ENCODE measurements around the gene PIGQ.

The PIGQ gene

GRCh38 chr16:583470-583814 is 13.7 kb downstream of the PIGQ start:
- H3K27me3 ChIP-seq (ENCODE audit: low read depth, low read length), result no peaks in the 10 kb centered on the region; the same call in 1 of the 2 replicates
- no peak overlapping the region for H2AFZ ChIP-seq (ENCODE audit: low read depth, low read length)
- peaks cover 4% of the 10 kb centered on the region for H3K36me3 ChIP-seq (replicated peaks; ENCODE audit: low read depth, low read length)
- no peak overlapping the region for H3K4me2 ChIP-seq (ENCODE audit: low read length)
- peaks cover 15% of the 10 kb centered on the region for H3K79me2 ChIP-seq (ENCODE audit: low read length)
- H3K4me3 ChIP-seq (ENCODE audit: low read length), result no peak overlapping the region
- H3K4me1 ChIP-seq (ENCODE audit: low read length), result peaks cover 8% of the 10 kb centered on the region
- H4K20me1 ChIP-seq (ENCODE audit: insufficient read depth, low read length), result no peaks in the 10 kb centered on the region
- no peak overlapping the region for H3K9ac ChIP-seq (ENCODE audit: low read length)
- no peak for TF ChIP-seq CTCF (IDR thresholded peaks at IDR 0.05; ENCODE audit: low read depth, low read length)
- no peak for TF ChIP-seq EZH2phosphoT487 (IDR thresholded peaks at IDR 0.05; ENCODE audit: low read depth)
- H3K9me3 ChIP-seq (ENCODE audit: insufficient read depth, low read length), result no peaks in the 10 kb centered on the region
- no peak overlapping the region for H3K27ac ChIP-seq (ENCODE audit: low read length)

- Histone ChIP-seq H3K9me3 (ENCODE audit: insufficient read depth, low read length) (no peaks in the 10 kb centered on the region), H3K27ac (ENCODE audit: low read length) (no peak overlapping the region), H4K20me1 (ENCODE audit: insufficient read depth, low read length) (no peaks in the 10 kb centered on the region), H3K79me2 (ENCODE audit: low read length) (peaks cover 19% of the 10 kb centered on the region), H3K36me3 (replicated peaks; ENCODE audit: low read depth, low read length) (peaks cover 4% of the 10 kb centered on the region), H3K4me2 (ENCODE audit: low read length) (no peak overlapping the region), H3K4me3 (ENCODE audit: low read length) (no peak overlapping the region), H2AFZ (ENCODE audit: low read depth, low read length) (no peak overlapping the region), H3K27me3 (ENCODE audit: low read depth, low read length) (no peaks in the 10 kb centered on the region; the same call in 1 of the 2 replicates), H3K9ac (ENCODE audit: low read length) (no peak overlapping the region), H3K4me1 (ENCODE audit: low read length) (peaks cover 8% of the 10 kb centered on the region)
- no peak for TF ChIP-seq EZH2phosphoT487 (IDR thresholded peaks at IDR 0.05; ENCODE audit: low read depth)
- TF ChIP-seq CTCF (IDR thresholded peaks at IDR 0.05; ENCODE audit: low read depth, low read length), result no peak
Observed at GRCh38 chr16:583815-584591, 14.2 kb downstream of the PIGQ start.

GRCh38 chr16:585351-585750 is 15.6 kb downstream of the PIGQ start:
- Histone ChIP-seq H3K27ac (ENCODE audit: low read length) (no peak overlapping the region), H3K79me2 (ENCODE audit: low read length) (peaks cover 19% of the 10 kb centered on the region), H4K20me1 (ENCODE audit: insufficient read depth, low read length) (peaks cover under 1% of the 10 kb centered on the region; the same call in 1 of the 2 replicates), H3K4me1 (ENCODE audit: low read length) (peaks cover 8% of the 10 kb centered on the region), H2AFZ (ENCODE audit: low read depth, low read length) (no peak overlapping the region), H3K36me3 (replicated peaks; ENCODE audit: low read depth, low read length) (peaks cover 4% of the 10 kb centered on the region), H3K9me3 (ENCODE audit: insufficient read depth, low read length) (no peaks in the 10 kb centered on the region), H3K4me2 (ENCODE audit: low read length) (no peak overlapping the region), H3K4me3 (ENCODE audit: low read length) (no peak overlapping the region), H3K9ac (ENCODE audit: low read length) (no peak overlapping the region), H3K27me3 (ENCODE audit: low read depth, low read length) (no peaks in the 10 kb centered on the region; the same call in 1 of the 2 replicates)
- TF ChIP-seq CTCF (IDR thresholded peaks at IDR 0.05; ENCODE audit: low read depth, low read length) (no peak), EZH2phosphoT487 (IDR thresholded peaks at IDR 0.05; ENCODE audit: low read depth) (no peak)

GRCh38 chr16:586047-586644 is 16.4 kb downstream of the PIGQ start:
- TF ChIP-seq CTCF (IDR thresholded peaks at IDR 0.05; ENCODE audit: low read depth, low read length) (no peak), EZH2phosphoT487 (IDR thresholded peaks at IDR 0.05; ENCODE audit: low read depth) (no peak)
- no peak overlapping the region for H3K27ac ChIP-seq (ENCODE audit: low read length)
- no peaks in the 10 kb centered on the region for H3K9me3 ChIP-seq (ENCODE audit: insufficient read depth, low read length)
- no peak overlapping the region for H2AFZ ChIP-seq (ENCODE audit: low read depth, low read length)
- H3K9ac ChIP-seq (ENCODE audit: low read length), result no peak overlapping the region
- H3K4me3 ChIP-seq (ENCODE audit: low read length), result no peak overlapping the region
- no peak overlapping the region for H3K4me2 ChIP-seq (ENCODE audit: low read length)
- no peaks in the 10 kb centered on the region; the same call in 1 of the 2 replicates for H3K27me3 ChIP-seq (ENCODE audit: low read depth, low read length)
- H4K20me1 ChIP-seq (ENCODE audit: insufficient read depth, low read length), result peaks cover 8% of the 10 kb centered on the region; the same call in 1 of the 2 replicates
- peaks cover 4% of the 10 kb centered on the region for H3K36me3 ChIP-seq (replicated peaks; ENCODE audit: low read depth, low read length)
- H3K4me1 ChIP-seq (ENCODE audit: low read length), result peaks cover 14% of the 10 kb centered on the region
- peaks cover 27% of the 10 kb centered on the region for H3K79me2 ChIP-seq (ENCODE audit: low read length)
